Measurements from ENCODE around the gene NAALADL2.
A peak's percentile ranks its signal among the peaks of the same experiment; 100 is the strongest.

The NAALADL2 gene

DNA sequence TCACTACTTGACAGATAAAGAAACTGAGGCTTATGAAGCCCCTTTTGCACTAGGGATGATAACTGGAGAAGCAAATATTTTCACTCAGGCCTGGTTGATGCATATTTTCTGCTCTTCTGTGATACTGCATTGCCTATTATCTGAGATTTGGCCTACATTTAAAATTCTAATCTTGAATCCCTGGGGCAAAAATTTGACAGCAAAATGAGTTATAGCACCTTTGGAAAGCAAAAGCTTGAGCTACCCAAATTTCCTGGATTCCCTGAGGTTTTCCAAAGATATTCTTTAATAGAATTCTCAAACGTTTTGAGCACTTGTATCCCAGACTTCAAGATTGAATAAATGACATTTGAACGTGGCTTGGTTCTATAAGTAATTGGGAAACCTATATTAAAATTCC is 86.1 kb downstream of the NAALADL2 start:
- H3K4me1 Mint-ChIP-seq, result no peaks in the 10 kb centered on the region
- no peaks in the 10 kb centered on the region for H3K27me3 Mint-ChIP-seq
- ATAC-seq, result no peak
- no peak overlapping the region for H3K4me3 Mint-ChIP-seq
- peaks cover 15 to 34% of the 10 kb centered on the region in 2 donors for H3K9me3 Mint-ChIP-seq
- no peak for DNase-seq
- H3K27ac Mint-ChIP-seq, result no peak overlapping the region

GRCh38 chr3:174945951-174946350 is 86.8 kb downstream of the NAALADL2 start:
- H3K9me3 Mint-ChIP-seq, result peaks cover 15 to 28% of the 10 kb centered on the region in 2 donors
- DNase-seq (no peak), ATAC-seq (no peak)
- no peak overlapping the region for H3K27ac Mint-ChIP-seq
- H3K4me1 Mint-ChIP-seq, result no peaks in the 10 kb centered on the region
- no peaks in the 10 kb centered on the region for H3K27me3 Mint-ChIP-seq
- H3K4me3 Mint-ChIP-seq, result no peak overlapping the region

GRCh38 chr3:174949523-174949922 is 90.4 kb downstream of the NAALADL2 start:
- H3K9me3 Mint-ChIP-seq, result no peaks in the 10 kb centered on the region

GRCh38 chr3:174951034-174951433 is 91.9 kb downstream of the NAALADL2 start:
- no peak for DNase-seq
- Mint-ChIP-seq H3K27me3 (no peaks in the 10 kb centered on the region), H3K9me3 (no peaks in the 10 kb centered on the region), H3K4me1 (no peaks in the 10 kb centered on the region), H3K4me3 (no peak overlapping the region), H3K27ac (no peak overlapping the region)
- ATAC-seq, result no peak

More at GRCh38 chr3:174949523-174949922, 90.4 kb downstream of the NAALADL2 start:
- no peaks in the 10 kb centered on the region for H3K27me3 Mint-ChIP-seq
- DNase-seq, result no peak
- no peak overlapping the region for H3K4me3 Mint-ChIP-seq
- H3K27ac Mint-ChIP-seq, result no peak overlapping the region
- no peaks in the 10 kb centered on the region for H3K4me1 Mint-ChIP-seq
- ATAC-seq, result no peak

DNA sequence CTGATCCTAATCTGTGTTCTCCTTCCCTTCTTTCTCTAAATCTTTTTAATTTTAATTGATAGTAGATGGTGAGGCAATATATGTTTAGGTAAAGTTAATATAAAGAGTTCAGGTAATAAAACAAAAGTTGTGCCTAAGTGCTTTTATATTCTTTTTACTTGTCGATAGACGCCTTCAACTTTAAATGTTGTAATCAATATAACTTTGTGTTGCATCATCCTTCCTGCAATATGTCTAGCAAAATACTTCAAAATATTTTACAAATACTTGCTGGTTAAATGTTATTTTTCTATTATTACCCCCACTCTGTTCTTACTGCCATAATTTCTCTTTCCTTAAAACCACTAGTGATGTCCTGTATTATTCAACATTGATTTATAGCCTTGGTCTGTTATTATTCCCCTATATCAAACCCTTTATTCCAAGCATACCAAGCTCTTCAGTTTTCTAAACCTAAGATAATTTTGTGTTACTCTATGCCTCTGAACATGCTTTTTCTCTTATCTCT is 92.4 kb downstream of the NAALADL2 start:
- Mint-ChIP-seq H3K9me3 (no peaks in the 10 kb centered on the region), H3K4me3 (no peak overlapping the region), H3K27ac (no peak overlapping the region), H3K4me1 (no peaks in the 10 kb centered on the region), H3K27me3 (no peaks in the 10 kb centered on the region)
- DNase-seq (no peak), ATAC-seq (no peak)

- Mint-ChIP-seq H3K4me1 (no peaks in the 10 kb centered on the region), H3K9me3 (no peaks in the 10 kb centered on the region)
These were observed 93.9 kb downstream of the NAALADL2 start for GRCh38 chr3:174953068-174953467.

DNA sequence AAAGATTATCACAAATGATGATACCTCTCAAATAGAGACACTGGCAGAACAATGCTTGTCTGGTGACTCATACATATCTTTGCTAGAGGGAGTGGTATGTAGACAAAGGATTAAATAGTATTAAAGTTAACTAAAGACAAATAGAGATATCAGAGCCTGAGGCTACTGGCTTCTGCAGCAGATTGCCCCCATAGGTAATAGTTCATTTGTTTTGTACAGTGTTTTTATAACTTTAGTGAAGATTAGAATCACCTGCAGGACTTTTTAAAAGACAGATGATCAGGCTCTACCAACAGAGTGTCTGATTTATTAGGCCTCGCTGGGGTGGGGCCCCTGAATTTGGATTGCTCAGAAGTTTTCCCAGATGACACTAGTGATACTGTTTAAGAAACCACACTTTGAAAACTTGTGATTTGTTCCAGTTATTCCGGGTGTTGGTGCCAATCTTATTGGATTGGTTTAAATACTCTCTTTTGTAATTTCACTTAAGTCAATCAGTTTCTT is 96.4 kb downstream of the NAALADL2 start:
- H3K4me1 Mint-ChIP-seq, result no peaks in the 10 kb centered on the region
- no peak overlapping the region for H3K27ac Mint-ChIP-seq
- H3K4me3 Mint-ChIP-seq, result no peak overlapping the region
- ATAC-seq (no peak), DNase-seq (no peak)
- no peaks in the 10 kb centered on the region for H3K9me3 Mint-ChIP-seq
- H3K27me3 Mint-ChIP-seq, result no peaks in the 10 kb centered on the region

More at GRCh38 chr3:174953068-174953467, 93.9 kb downstream of the NAALADL2 start:
- no peak for ATAC-seq
- H3K27me3 Mint-ChIP-seq, result no peaks in the 10 kb centered on the region
- peak overlapping the region in 1 of 2 donors; percentile 15 for H3K27ac Mint-ChIP-seq
- H3K4me3 Mint-ChIP-seq, result no peak overlapping the region
- no peak for DNase-seq

DNA sequence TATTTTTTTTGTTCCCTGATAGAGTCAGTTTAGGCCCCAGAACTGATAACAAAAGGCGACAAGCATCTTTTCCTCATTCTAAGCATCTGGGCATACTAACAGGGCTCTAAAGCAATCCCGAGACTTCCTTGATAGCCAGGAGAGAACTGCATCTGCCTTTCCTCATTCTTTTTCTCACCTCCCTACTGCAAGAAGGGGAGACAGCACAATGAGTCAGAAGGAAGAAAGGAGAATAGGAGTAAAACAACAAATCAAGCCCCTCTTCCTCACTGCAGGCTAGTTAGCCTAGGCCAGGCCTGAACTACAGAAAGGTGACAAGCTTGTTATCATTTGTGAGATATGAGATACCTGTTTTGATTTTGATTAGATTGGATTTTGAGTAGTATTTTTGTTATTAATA is 97.9 kb downstream of the NAALADL2 start:
- peaks cover 4 to 5% of the 10 kb centered on the region in 2 donors for H3K9me3 Mint-ChIP-seq
- no peak for ATAC-seq
- no peak for DNase-seq
- H3K27ac Mint-ChIP-seq, result no peak overlapping the region
- H3K4me1 Mint-ChIP-seq, result no peaks in the 10 kb centered on the region
- H3K27me3 Mint-ChIP-seq, result no peaks in the 10 kb centered on the region
- H3K4me3 Mint-ChIP-seq, result no peak overlapping the region

GRCh38 chr3:174957551-174958001 is 98.4 kb downstream of the NAALADL2 start:
- Mint-ChIP-seq H3K4me1 (no peaks in the 10 kb centered on the region), H3K4me3 (no peak overlapping the region), H3K9me3 (peaks cover 5 to 7% of the 10 kb centered on the region in 2 donors), H3K27me3 (no peaks in the 10 kb centered on the region), H3K27ac (no peak overlapping the region)
- no peak for DNase-seq
- ATAC-seq, result no peak

DNA sequence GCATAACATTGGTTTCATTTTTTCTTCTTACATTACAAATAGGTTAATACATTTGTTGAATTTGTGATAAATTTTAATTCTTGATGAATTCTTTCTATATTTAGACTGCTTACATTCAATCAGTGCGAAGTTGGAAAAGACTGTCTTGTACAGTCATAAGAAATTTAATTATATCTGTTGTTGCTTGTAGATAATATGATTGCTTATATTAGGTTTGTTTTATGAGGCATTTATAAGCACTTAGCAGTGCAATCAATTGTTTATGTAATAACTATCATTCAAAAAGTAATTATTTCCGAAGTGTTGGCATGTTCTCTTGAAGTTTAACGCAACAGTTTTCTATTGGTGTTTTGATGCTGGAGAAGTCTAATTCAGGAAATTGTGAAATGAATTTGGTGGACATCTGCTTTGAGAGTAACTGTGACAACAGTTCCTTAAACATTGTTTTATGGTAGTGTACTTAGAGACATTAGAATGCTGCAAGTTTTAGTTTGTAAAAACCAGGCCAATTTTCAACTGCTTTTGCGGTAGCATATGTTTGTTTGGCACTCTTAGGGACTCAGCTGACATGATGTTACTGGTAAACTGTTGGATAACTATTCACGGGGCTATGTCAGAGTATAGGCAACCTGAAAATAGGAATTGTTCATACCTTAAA is 99.7 kb downstream of the NAALADL2 start:
- no peak for DNase-seq
- no peak for ATAC-seq
- Mint-ChIP-seq H3K4me3 (no peak overlapping the region), H3K9me3 (peaks cover 5 to 7% of the 10 kb centered on the region in 2 donors), H3K4me1 (no peaks in the 10 kb centered on the region), H3K27ac (no peak overlapping the region), H3K27me3 (no peaks in the 10 kb centered on the region)

DNA sequence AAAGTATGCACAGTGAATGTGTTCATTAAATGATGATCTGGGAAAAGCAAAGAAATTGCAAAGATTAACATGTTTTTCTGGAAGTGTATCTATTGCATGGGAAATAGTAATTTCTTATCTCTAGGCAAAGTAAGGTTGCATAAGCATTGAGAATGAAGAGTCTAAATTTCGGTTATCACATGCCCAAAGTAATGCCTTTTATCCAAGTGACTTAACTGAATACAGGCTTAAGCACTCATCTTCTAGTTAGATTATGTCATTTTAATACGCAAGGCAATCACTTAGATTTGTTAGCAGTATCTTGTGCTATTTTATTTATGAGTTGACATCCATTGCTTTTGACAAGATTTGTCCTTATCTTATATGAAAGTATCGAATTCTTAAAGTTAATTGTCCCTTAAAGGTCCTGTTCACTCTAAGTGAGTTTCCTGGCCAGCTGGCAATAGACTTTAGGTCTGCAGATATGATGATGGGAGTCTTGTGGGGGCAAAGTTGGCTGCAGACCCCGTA is 100.5 kb downstream of the NAALADL2 start:
- ATAC-seq (no peak), DNase-seq (no peak)
- Mint-ChIP-seq H3K4me3 (no peak overlapping the region), H3K4me1 (no peaks in the 10 kb centered on the region), H3K27me3 (no peaks in the 10 kb centered on the region), H3K27ac (no peak overlapping the region), H3K9me3 (peaks cover 7 to 9% of the 10 kb centered on the region in 2 donors)

GRCh38 chr3:174960898-174961297 is 101.8 kb downstream of the NAALADL2 start:
- ATAC-seq (no peak), DNase-seq (no peak)
- no peak overlapping the region for H3K27ac Mint-ChIP-seq
- peaks cover 7 to 9% of the 10 kb centered on the region in 2 donors for H3K9me3 Mint-ChIP-seq
- no peaks in the 10 kb centered on the region for H3K4me1 Mint-ChIP-seq
- no peak overlapping the region for H3K4me3 Mint-ChIP-seq
- no peaks in the 10 kb centered on the region for H3K27me3 Mint-ChIP-seq

GRCh38 chr3:174973465-174973864 is 114.3 kb downstream of the NAALADL2 start:
- ATAC-seq (no peak), DNase-seq (no peak)
- no peak overlapping the region for H3K4me3 Mint-ChIP-seq
- no peaks in the 10 kb centered on the region for H3K4me1 Mint-ChIP-seq
- H3K27ac Mint-ChIP-seq, result no peak overlapping the region
- no peaks in the 10 kb centered on the region for H3K9me3 Mint-ChIP-seq
- H3K27me3 Mint-ChIP-seq, result no peaks in the 10 kb centered on the region

- DNase-seq, result no peak
- ATAC-seq, result no peak
These were observed 127.6 kb downstream of the NAALADL2 start for GRCh38 chr3:174986685-174987084.

GRCh38 chr3:175001091-175001490 is 142.0 kb downstream of the NAALADL2 start:
- DNase-seq (no peak), ATAC-seq (no peak)
- no peak overlapping the region for H3K4me3 Mint-ChIP-seq
- no peaks in the 10 kb centered on the region for H3K4me1 Mint-ChIP-seq
- peaks cover 4 to 8% of the 10 kb centered on the region in 2 donors for H3K9me3 Mint-ChIP-seq
- no peak overlapping the region for H3K27ac Mint-ChIP-seq
- H3K27me3 Mint-ChIP-seq, result no peaks in the 10 kb centered on the region

More at GRCh38 chr3:174986685-174987084, 127.6 kb downstream of the NAALADL2 start:
- Mint-ChIP-seq H3K27ac (no peak overlapping the region), H3K4me3 (no peak overlapping the region), H3K9me3 (peaks cover 5 to 9% of the 10 kb centered on the region in 2 donors), H3K27me3 (no peaks in the 10 kb centered on the region), H3K4me1 (no peaks in the 10 kb centered on the region)

DNA sequence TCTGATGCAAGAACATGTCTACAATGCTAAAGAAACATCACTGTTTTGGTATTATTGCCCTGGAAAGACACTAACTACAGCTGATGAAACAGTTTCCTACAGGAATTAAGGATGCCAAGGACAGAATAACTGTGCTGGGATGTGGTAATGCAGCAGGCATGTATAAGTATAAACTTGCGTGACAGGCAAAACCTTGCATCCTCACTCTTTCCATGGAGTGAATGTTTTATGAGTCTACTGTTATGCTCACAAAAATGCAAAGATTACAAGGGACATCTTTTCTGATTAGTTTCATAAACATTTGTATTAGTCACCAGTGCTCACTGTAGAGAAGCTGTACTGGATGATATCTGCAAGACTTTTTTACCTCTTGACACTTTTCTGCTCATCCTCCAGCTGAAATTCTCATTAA is 143.6 kb downstream of the NAALADL2 start:
- H3K9me3 Mint-ChIP-seq, result peaks cover 5 to 14% of the 10 kb centered on the region in 2 donors
- no peak for ATAC-seq
- no peak overlapping the region for H3K4me3 Mint-ChIP-seq
- H3K4me1 Mint-ChIP-seq, result no peaks in the 10 kb centered on the region
- H3K27ac Mint-ChIP-seq, result no peak overlapping the region
- H3K27me3 Mint-ChIP-seq, result no peaks in the 10 kb centered on the region
- DNase-seq, result no peak
